WERI-Rb-1 (cell line): ENCODE measurements around the gene MYOC.

ENCODE experiments used
- DNase-seq: peaks from one replicate; pipeline ENCODE4 v3.0.0-alpha.2; 2020
- H3K27ac ChIP-seq: fragments of 250-450 bp; sonication (Bioruptor Pico); 2 replicates; pipeline ENCODE4 v1.5.1; 2020; ENCODE audit warnings: mild to moderate bottlenecking, moderate library complexity
- H3K27me3 ChIP-seq: fragments of 250-450 bp; sonication (Bioruptor Pico); 2 replicates; pipeline ENCODE4 v1.5.1; 2021; ENCODE audit warnings: mild to moderate bottlenecking, low read depth, moderate library complexity; ENCODE audit not compliant: insufficient read depth, severe bottlenecking
- H3K36me3 ChIP-seq: fragments of 250-450 bp; sonication (Bioruptor Pico); 2 replicates; pipeline ENCODE4 v1.5.1; 2020; ENCODE audit warnings: mild to moderate bottlenecking, moderate library complexity
- H3K4me3 ChIP-seq: 2 replicates; pipeline ENCODE4 v1.5.1; 2011; ENCODE audit warnings: low read depth, mild to moderate bottlenecking, control low read depth, low read length
- H3K9me3 ChIP-seq: fragments of 250-450 bp; sonication (Bioruptor Pico); 2 replicates; pipeline ENCODE4 v1.5.1; 2021; ENCODE audit warnings: mild to moderate bottlenecking, moderate library complexity; ENCODE audit not compliant: severe bottlenecking
- TF ChIP-seq, protein P1 (sequence below): IDR thresholded peaks from 2 replicates; pipeline ENCODE4 v1.5.1; 2011; ENCODE audit warnings: low read depth, mild to moderate bottlenecking, control low read depth, inconsistent platforms, low read length

MYOC gene

DNA sequence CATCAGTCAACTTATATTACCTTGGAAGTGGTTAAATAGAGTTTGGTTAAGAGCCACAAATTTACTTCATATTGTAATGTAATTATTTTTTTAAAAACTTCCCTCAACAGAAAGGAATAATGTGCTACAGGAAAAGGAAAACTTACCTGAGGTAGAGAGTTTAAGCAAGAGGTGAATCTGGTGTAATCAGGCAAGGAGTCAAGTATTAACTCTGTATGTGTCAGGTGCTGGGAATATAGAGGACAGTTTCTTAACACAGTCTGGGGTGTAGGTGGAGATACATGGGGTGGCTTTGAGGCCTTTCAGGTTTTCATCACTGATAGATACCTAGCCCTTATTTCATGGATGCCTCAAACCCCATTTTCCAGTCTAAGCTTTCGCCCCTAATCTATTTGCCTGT, 56.4 kb downstream of the MYOC start:
- H3K9me3 ChIP-seq: no peaks in the 10 kb centered on the region
- peaks cover 27% of the 10 kb centered on the region for H3K36me3 ChIP-seq
- no peak overlapping the region for H3K27ac ChIP-seq
- no peak for DNase-seq
- no peak overlapping the region for H3K4me3 ChIP-seq
- H3K27me3 ChIP-seq: no peaks in the 10 kb centered on the region
- TF ChIP-seq, protein P1, sequence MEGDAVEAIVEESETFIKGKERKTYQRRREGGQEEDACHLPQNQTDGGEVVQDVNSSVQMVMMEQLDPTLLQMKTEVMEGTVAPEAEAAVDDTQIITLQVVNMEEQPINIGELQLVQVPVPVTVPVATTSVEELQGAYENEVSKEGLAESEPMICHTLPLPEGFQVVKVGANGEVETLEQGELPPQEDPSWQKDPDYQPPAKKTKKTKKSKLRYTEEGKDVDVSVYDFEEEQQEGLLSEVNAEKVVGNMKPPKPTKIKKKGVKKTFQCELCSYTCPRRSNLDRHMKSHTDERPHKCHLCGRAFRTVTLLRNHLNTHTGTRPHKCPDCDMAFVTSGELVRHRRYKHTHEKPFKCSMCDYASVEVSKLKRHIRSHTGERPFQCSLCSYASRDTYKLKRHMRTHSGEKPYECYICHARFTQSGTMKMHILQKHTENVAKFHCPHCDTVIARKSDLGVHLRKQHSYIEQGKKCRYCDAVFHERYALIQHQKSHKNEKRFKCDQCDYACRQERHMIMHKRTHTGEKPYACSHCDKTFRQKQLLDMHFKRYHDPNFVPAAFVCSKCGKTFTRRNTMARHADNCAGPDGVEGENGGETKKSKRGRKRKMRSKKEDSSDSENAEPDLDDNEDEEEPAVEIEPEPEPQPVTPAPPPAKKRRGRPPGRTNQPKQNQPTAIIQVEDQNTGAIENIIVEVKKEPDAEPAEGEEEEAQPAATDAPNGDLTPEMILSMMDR: no peak

DNA sequence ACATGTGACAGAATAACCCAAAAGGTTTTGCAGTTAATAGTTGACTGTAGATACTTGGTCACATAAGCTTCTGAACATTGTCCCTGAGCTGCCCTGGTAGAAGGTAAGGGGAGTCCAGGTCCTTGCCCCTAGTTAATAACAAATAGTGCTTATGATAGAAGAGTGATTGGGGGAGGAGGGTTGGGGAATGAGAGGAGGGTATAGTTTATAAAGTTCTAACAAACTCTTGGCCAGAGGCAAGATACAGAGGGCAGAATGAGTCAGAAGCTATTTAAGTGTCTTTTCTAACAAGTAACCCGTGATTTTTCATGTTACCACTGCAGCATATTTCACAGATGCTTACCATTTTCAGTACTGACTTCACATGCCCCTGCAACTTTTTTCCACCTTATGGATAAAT, 57.2 kb downstream of the MYOC start:
- no peak overlapping the region for H3K4me3 ChIP-seq
- no peaks in the 10 kb centered on the region for H3K27me3 ChIP-seq
- H3K36me3 ChIP-seq: peaks cover 34% of the 10 kb centered on the region
- DNase-seq: no peak
- TF ChIP-seq, protein P1: no peak
- no peak overlapping the region for H3K27ac ChIP-seq
- no peaks in the 10 kb centered on the region for H3K9me3 ChIP-seq

DNA sequence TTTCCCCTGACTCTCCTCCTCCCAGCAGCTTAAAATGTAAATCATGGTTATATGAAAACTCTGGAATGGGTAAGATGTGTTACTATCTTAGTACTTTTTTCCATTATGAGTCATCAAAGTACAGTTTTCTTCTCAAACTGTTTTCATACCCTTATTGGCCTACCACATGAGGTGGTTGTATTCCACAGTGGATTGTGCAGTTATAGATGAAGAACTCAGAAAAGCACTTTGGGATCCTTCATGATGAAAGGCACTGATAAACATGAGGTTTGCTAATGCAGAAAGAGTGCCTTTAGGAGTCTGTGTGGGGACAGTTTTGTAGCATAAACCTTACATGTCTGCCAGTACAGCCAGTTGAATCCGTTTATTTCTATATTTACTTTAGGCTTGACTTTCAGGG, 62.5 kb downstream of the MYOC start:
- Histone ChIP-seq H3K9me3 (no peaks in the 10 kb centered on the region), H3K4me3 (no peak overlapping the region), H3K36me3 (peaks cover 78% of the 10 kb centered on the region), H3K27ac (no peak overlapping the region), H3K27me3 (no peaks in the 10 kb centered on the region)
- no peak for DNase-seq
- TF ChIP-seq, protein P1: no peak

DNA sequence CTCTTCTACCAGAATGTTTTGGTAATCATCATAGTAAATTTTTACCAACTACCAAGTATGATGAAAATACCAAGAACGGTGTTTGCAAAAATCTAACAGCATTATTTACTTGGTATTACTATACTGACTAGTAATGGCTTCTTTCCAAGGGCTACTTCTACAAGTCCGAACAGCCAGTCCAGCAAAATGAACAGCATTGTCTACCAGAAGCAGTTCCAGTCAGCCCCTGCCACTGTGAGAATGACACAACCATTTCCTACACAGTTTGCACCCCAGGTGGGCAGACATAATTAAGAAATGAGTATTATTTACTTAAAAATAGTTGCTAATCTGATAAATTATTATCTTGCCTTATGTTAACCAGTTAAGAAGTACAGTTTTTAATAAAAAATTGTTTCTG, 64.3 kb downstream of the MYOC start:
- Histone ChIP-seq H3K27me3 (no peaks in the 10 kb centered on the region), H3K9me3 (no peaks in the 10 kb centered on the region), H3K4me3 (no peak overlapping the region), H3K36me3 (peaks cover 87% of the 10 kb centered on the region), H3K27ac (no peak overlapping the region)
- TF ChIP-seq, protein P1: no peak
- no peak for DNase-seq

DNA sequence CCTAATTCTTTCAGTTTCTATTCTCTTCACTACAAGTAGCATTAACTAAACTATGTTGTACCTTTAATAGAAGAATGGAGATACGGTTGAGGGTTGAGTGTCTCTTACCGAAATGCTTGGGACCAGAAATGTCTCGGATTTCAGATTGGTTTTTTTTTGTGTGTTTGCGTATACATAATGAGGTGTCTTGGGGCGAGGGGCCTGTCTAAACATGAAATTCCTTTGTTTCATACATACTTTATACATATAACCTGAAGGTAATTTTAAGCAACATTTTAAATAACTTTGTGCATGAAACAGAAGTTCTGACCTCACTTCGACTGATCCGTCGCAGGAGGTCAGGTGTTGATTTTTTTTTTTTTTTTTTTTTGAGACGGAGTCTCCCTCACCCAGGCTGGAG, 66.8 kb downstream of the MYOC start:
- DNase-seq: no peak
- Histone ChIP-seq H3K36me3 (peaks cover 91% of the 10 kb centered on the region), H3K27me3 (no peaks in the 10 kb centered on the region), H3K27ac (no peak overlapping the region), H3K9me3 (no peaks in the 10 kb centered on the region), H3K4me3 (no peak overlapping the region)
- TF ChIP-seq, protein P1: no peak
